Body of pancreas (tissue), 4 donors: ENCODE data around the gene IL17RE.

Experiments
- CTCF ChIP-seq, 7 experiments: fragments of 450-650 bp in 4 of 7; fragments of 200-600 bp in 3 of 7; sonication (generic) in 3 of 7; IDR thresholded peaks; one replicate each; pipeline ENCODE4 v1.5.1; 2016 to 2019; ENCODE audit warnings: antibody characterized with exemption in 7 of 7
- POLR2A ChIP-seq, 3 donors: fragments of 450-650 bp; IDR thresholded peaks; one replicate each; pipeline ENCODE4 v1.6.1; 2016; ENCODE audit warnings: antibody characterized with exemption in 3 of 3, mild to moderate bottlenecking in 2 of 3

GRCh38 chr3:9903238-9903624, 583 bp downstream of the IL17RE start:
- TF ChIP-seq CTCF (IDR thresholded peaks at IDR 0.05) (no peak), POLR2A (IDR thresholded peaks at IDR 0.05) (no peak)
